Sigmoid colon (tissue), 7 donors: ENCODE measurements around the gene MAPT. TPM values are rescaled to one million over a fixed set of nuclear protein-coding genes. Genes with fewer than 3 reads are reported as not detected.

Experiments used
- DNase-seq: peaks from one replicate; pipeline ENCODE4 v3.0.0-alpha.2; 2019
- H3K27ac ChIP-seq, 4 donors: fragments of 200-600 bp; sonication (generic); one replicate each; pipeline ENCODE4 v1.5.1; 2016 to 2019; ENCODE audit warnings: mild to moderate bottlenecking in 1 of 4
- H3K27me3 ChIP-seq, 3 donors: fragments of 200-600 bp; sonication (generic); one replicate each; pipeline ENCODE4 v1.5.1; 2019; ENCODE audit warnings: mild to moderate bottlenecking in 1 of 3
- H3K36me3 ChIP-seq, 4 donors: fragments of 200-600 bp; sonication (generic); one replicate each; pipeline ENCODE4 v1.5.1; 2016 to 2019
- H3K4me1 ChIP-seq, 4 donors: fragments of 200-600 bp; sonication (generic); one replicate each; pipeline ENCODE4 v1.5.1; 2017 to 2019
- H3K4me3 ChIP-seq, 4 donors: fragments of 200-600 bp; sonication (generic); one replicate each; pipeline ENCODE4 v1.5.1; 2017 to 2019; ENCODE audit warnings: mild to moderate bottlenecking in 2 of 4, moderate library complexity in 1 of 4
- H3K9me3 ChIP-seq, 4 donors: fragments of 200-600 bp in 3 of 4; sonication (generic) in 3 of 4; one replicate each; pipeline versions ENCODE4 v1.5.1 to v1.6.1; 2013 to 2019
- CTCF ChIP-seq, 4 experiments: fragments of 450-650 bp in 3 of 4; fragments of 200-600 bp in 1 of 4; IDR thresholded peaks; one replicate each; pipeline ENCODE4 v1.5.1; 2016 to 2019; ENCODE audit warnings: antibody characterized with exemption in 4 of 4, mild to moderate bottlenecking in 3 of 4, moderate library complexity in 2 of 4
- EP300 ChIP-seq, 4 donors: sonication (generic); formaldehyde crosslinking; IDR thresholded peaks; one replicate each; pipeline ENCODE4 v1.6.1; 2017; ENCODE audit warnings: antibody characterized with exemption in 4 of 4
- POLR2A ChIP-seq, 2 donors: fragments of 450-650 bp; IDR thresholded peaks; one replicate each; pipeline ENCODE4 v1.6.1; 2016; ENCODE audit warnings: antibody characterized with exemption in 2 of 2, mild to moderate bottlenecking in 2 of 2, moderate library complexity in 2 of 2
- POLR2AphosphoS5 ChIP-seq, 4 donors: sonication (generic); formaldehyde crosslinking; IDR thresholded peaks; one replicate each; pipeline ENCODE4 v1.6.1; 2017; ENCODE audit warnings: antibody characterized with exemption in 4 of 4
- whole genome bisulfite sequencing, 2 donors: extraction: QIAGEN DNeasy Blood & Tissue Kit; methylation state at CpG; one replicate each; pipeline ENCODE4 v1.1.7; 2013; 5-methylcytosine and 5-hydroxymethylcytosine counted together
- intact Hi-C: fragments of 100-400 bp; cut with DNase I; formaldehyde crosslinking; loops from one replicate; pipeline ENCODE4 v1.15.1; 2023
- polyA plus RNA-seq, 3 donors: library from polyadenylated mRNA; stranded (reverse); fragments of 200-250 nt; gene quantifications; one replicate each; pipeline ENCODE4 v1.2.3, GENCODE V29; 2013
- total RNA-seq, 4 donors: library from RNA; depleted of rRNA; stranded (reverse); fragments of >200 nt; gene quantifications; one replicate each; pipeline ENCODE4 v1.1.0, GENCODE V29; 2016
- donor health status: healthy with polysubstance abuse.
- donor health status: Bipolar disorder and iron deficiency.
- donor health status: healthy.

The MAPT gene
- total and polyA plus RNA-seq, 7 donors: 0.60 to 20.5 (median 10.9) TPM; not detected in 1

GRCh38 chr17:45846223-45846622, 48.1 kb upstream of the MAPT start:
- Histone ChIP-seq H3K27ac (no peak overlapping the region), H3K4me3 (no peak overlapping the region), H3K36me3 (no peaks in the 10 kb centered on the region), H3K4me1 (no peaks in the 10 kb centered on the region), H3K9me3 (no peaks in the 10 kb centered on the region), H3K27me3 (peaks cover 0 to 1% (median 1%) of the 10 kb centered on the region in 3 donors)
- WGBS, 2 donors: 88 to 90% methylated on average over 10 of the region's 10 CpGs
- TF ChIP-seq CTCF (IDR thresholded peaks at IDR 0.05) (no peak), POLR2A (IDR thresholded peaks at IDR 0.05) (no peak), EP300 (IDR thresholded peaks at IDR 0.05) (no peak), POLR2AphosphoS5 (IDR thresholded peaks at IDR 0.05) (no peak)
- intact Hi-C loops: no loop called here
- no peak for DNase-seq

- Histone ChIP-seq H3K27me3 (peaks cover 0 to 6% (median 6%) of the 10 kb centered on the region in 3 donors), H3K27ac (no peak overlapping the region), H3K4me1 (no peaks in the 10 kb centered on the region), H3K9me3 (no peaks in the 10 kb centered on the region), H3K4me3 (no peak overlapping the region), H3K36me3 (no peaks in the 10 kb centered on the region)
- 83 to 86% methylated on average over 9 of the region's 9 CpGs for WGBS, 2 donors
- no peak for TF ChIP-seq CTCF (IDR thresholded peaks at IDR 0.05)
- no peak for DNase-seq
- intact Hi-C loops: no loop called here
These were observed 47.7 kb upstream of the MAPT start for GRCh38 chr17:45846646-45847045.

- no peaks in the 10 kb centered on the region for H3K36me3 ChIP-seq
- no peaks in the 10 kb centered on the region for H3K4me1 ChIP-seq
- no peak overlapping the region for H3K27ac ChIP-seq
- no peak overlapping the region for H3K4me3 ChIP-seq
- H3K9me3 ChIP-seq: no peaks in the 10 kb centered on the region
- DNase-seq: no peak
- H3K27me3 ChIP-seq: peaks cover 2 to 10% (median 10%) of the 10 kb centered on the region in 3 donors
- intact Hi-C loops: no loop called here
- WGBS, 2 donors: 86 to 91% methylated on average over 4 of the region's 4 CpGs
- TF ChIP-seq POLR2AphosphoS5 (IDR thresholded peaks at IDR 0.05) (no peak), EP300 (IDR thresholded peaks at IDR 0.05) (no peak), POLR2A (IDR thresholded peaks at IDR 0.05) (no peak), CTCF (IDR thresholded peaks at IDR 0.05) (no peak)
These were observed 47.3 kb upstream of the MAPT start for GRCh38 chr17:45847101-45847500.

GRCh38 chr17:45847747-45848146, 46.6 kb upstream of the MAPT start:
- no peak for DNase-seq
- no peak overlapping the region for H3K27ac ChIP-seq
- H3K4me1 ChIP-seq: no peaks in the 10 kb centered on the region
- no peak for TF ChIP-seq POLR2A (IDR thresholded peaks at IDR 0.05)
- no peak for TF ChIP-seq CTCF (IDR thresholded peaks at IDR 0.05)
- no peak for TF ChIP-seq EP300 (IDR thresholded peaks at IDR 0.05)
- no peak for TF ChIP-seq POLR2AphosphoS5 (IDR thresholded peaks at IDR 0.05)
- intact Hi-C loops: no loop called here
- 77 to 85% methylated on average over 5 of the region's 5 CpGs for WGBS, 2 donors
- peaks cover 2 to 17% (median 15%) of the 10 kb centered on the region in 3 donors for H3K27me3 ChIP-seq
- H3K9me3 ChIP-seq: no peaks in the 10 kb centered on the region
- no peak overlapping the region for H3K4me3 ChIP-seq
- H3K36me3 ChIP-seq: no peaks in the 10 kb centered on the region

- no peak overlapping the region for H3K27ac ChIP-seq
- TF ChIP-seq CTCF (IDR thresholded peaks at IDR 0.05) (no peak), EP300 (IDR thresholded peaks at IDR 0.05) (no peak), POLR2AphosphoS5 (IDR thresholded peaks at IDR 0.05) (no peak), POLR2A (IDR thresholded peaks at IDR 0.05) (no peak)
- H3K9me3 ChIP-seq: no peaks in the 10 kb centered on the region
- WGBS, 2 donors: 87 to 88% methylated on average over 9 of the region's 9 CpGs
- intact Hi-C loops: no loop called here
- DNase-seq: no peak
- H3K4me3 ChIP-seq: no peak overlapping the region
- no peaks in the 10 kb centered on the region for H3K4me1 ChIP-seq
- H3K36me3 ChIP-seq: no peaks in the 10 kb centered on the region
- peaks cover 5 to 23% (median 15%) of the 10 kb centered on the region in 3 donors for H3K27me3 ChIP-seq
These were observed 45.9 kb upstream of the MAPT start for GRCh38 chr17:45848405-45848804.
